GM21390 (cell line): ENCODE results near the gene FBXW5.

Source experiments
- ATAC-seq: cut with Tn5 transposase; IDR thresholded peaks from one replicate; pipeline ENCODE4 v1.9.1; 2021; ENCODE audit not compliant: unreplicated experiment

The FBXW5 gene

DNA sequence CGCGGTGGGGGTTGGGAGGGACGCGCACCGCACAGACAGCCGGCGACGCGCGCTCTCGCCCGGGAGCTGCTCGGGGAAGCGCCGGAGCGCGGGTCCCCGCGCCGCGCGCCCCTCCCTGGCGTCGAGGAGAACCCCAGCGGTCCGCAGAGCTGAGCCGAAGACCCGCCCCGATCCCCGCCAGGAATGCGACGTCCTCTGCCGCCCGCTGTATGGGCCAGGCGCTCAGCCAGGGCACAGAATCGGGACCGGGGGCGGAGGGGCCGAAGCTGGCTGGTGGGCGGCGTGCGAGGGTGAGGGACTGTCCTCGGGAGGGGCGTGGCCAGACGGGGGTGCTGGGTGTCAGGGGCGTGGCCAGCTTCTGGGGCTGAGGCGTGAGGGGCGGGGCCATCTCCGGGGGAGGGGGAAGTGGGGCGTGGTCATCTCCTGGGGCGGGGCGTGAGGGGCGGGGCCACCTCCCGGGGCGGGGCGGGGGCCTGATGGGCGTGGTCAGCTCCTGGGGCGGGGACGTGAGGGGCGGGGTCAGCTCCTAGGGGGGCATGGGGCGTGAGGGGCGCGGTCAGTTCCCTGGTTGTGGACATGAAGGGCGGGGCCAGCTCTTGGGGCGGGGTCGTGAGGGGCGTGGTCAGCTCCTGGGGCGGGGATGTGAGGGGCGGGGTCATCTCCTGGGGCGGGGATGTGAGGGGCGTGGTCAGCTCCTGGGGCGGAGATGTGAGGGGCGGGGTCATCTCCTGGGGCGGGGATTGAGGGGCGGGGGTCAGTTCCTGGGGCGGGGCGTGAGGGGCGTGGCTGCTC, 33.7 kb upstream of the FBXW5 start:
- ATAC-seq, result no peak

DNA sequence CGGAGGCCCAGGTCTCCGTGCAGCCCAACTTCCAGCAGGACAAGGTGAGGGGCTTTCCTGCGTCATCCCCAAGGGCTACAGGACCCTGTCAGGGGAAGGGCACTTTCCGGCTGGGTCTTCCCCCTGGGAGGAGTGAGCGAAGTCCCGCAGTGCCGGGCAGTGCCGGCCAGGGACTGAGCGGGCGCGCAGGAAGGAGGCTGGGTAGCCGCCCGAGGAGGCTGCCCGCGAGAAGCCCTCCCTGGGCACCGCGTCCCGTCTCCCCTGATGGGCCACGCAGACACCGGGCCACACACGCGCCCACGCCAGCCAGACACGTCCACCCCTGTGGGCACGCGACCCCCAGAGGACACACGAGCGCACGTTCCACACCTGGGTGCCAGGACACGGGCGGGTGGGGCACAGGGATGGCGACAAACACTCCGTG, 33.1 kb upstream of the FBXW5 start:
- ATAC-seq, result no peak

DNA sequence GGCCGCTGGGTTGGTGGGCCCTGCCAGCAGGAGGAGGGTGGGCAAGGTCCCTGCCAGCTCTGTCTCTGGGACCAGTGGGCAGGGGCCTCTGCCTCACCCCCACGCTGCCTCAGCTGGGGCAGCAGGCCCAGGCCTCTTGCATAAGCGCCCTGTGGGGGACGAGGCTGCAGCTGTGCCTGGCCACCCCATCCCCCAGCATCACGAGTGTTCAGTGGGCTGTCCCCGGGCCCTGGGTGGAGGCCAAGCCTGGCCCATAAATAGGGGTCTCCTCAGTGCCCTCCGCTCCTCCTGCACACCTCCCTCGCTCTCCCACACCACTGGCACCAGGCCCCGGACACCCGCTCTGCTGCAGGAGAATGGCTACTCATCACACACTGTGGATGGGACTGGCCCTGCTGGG, 32.7 kb upstream of the FBXW5 start, which contains the start of gene PTGDS:
TSS of gene PTGDS (plus strand) at position 282 of the 400 bp plus-strand sequence. CDS start at position 357, 75 bp downstream.
- no peak for ATAC-seq

DNA sequence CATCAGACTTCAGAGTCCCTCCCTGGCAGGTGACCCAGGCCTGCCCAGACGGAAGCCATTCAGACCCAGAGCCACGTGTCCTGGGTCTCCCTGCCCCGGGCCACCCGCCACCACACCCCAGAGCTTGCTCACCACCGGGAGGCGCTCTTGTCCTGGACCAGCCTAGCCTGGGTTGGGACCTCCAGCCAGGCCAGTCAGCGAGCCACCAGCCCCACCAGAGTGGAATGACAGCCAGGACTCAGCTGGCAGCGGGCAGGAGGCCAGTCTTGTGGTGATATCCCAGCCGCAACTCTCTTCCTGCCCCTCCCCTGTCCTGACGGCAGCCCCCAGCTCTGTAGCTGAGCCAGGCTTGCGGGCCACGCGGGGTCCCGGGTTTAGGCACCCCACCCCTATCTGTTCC, 31.1 kb upstream of the FBXW5 start:
- ATAC-seq, result no peak

DNA sequence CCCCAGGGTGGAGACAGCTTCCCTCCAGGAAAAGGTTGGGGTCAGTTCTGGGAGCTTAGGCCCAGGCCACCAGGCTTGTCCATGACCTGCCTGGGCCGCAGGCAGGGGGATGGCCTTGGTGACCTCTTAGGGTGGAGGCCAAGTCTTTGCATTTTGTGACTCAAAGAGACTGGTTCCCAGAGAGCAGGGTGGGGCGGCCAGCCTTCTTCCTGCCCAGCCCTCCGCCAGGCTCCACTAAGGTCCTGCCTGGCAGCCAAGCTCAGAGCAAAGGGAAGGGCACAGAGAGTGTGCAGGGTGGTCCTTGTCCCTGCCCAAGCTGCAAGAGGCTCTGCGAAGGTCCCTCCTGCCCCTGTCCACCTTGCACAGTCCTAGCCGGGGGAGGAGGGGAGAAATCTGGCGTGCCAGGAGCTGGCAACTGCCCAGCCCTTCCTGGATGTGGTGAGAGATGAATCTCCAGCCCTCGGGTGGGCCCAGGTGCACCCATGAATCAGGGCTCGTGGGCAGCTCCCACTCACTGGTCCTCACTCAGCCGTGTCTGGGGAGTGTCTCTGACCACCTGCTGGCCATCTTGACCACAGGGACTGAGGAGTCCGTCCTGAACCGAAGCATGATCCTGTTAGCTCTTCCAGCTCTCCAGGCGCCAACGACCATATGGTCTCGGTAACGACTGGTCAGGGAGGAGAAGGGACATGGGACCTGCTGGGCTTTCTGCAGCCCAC, 30.4 kb upstream of the FBXW5 start:
- no peak for ATAC-seq

DNA sequence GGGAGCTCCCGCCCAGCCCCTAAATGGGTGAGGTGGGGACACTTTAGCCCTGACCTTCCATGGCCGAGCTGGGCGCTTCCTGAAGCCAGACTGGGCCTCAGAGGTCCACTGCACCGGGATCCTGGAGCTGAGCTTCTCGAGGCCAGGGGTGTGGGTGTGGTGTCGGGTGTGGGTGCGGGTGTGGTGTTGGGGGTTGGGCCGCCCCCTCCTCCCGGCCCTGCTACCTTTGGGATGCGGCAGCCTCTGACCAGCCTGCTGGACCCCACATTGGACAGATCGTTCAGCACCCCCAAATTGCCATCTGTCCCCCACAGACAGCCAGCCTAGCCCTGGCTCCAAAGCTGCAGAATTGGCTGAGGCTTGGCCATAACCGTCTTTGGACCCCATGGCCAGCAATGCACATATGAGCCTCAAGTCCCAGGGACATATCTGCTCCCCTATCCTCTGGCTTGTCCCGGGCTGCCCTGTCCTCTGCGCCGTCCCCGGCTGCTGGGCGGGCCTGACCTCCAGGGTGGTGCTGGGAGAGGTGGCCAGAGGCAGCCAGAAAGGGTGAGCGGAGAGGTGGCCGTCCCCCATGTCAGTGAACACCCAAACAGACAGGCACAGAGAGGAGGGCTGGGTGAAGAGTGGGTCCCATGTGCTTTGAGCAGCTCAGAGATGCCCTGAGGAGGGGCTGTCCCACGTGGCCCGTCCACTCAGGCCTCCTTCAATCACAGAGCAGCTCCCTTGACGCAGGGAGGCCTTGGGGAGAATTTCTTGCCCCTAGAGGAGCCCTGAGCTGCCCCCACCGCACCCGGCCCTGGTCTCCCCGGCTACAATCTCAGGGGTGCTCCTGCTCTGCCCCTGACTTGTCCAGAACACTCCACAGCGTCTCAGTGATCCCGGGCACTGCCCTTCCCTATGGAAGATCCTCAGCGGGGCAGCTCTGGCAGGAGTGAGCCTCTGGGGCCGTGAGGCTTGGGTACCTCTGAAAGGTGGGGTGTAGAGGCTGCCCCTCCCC, 29.4 kb upstream of the FBXW5 start:
- ATAC-seq, result no peak

DNA sequence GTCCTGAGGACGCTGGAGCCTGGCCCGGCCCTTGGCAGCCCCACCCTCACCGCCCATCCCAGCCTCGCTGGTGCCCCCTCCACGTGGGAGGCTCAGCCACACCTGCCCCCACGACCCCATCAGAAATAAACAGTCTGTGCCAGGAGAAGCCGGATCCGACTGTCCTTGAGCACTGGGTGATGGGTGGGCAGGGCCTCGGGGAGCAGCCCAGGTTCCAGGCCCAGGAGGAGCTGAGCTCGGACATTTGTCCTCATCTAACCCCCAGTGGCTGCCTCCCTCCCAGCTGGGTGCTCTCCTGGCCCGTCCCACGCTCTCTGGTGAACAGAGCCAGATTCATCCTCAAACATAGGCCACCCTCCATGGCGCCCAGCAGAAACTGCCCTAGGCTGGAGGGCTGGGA, 28.2 kb upstream of the FBXW5 start:
- no peak for ATAC-seq

DNA sequence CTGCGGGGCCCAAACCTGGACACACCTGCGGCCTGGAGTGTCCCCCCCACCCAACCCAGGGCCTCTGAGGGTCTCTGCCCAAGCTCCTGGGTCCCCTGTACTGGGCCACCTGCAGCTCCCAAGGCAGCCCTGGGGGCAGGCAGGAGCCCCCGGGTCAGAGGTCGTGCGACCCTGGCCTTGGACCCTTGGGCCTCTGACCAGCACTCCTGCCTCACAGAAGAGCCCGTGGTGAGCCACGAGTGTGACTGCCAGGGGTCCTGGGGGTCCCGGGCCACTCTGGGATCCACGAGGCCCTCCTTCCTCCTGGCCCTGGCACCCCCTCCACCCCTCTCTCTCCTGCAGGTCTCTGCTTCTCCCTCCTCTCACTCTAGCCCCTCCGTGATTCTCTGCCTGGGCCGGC, 27.8 kb upstream of the FBXW5 start:
- no peak for ATAC-seq

DNA sequence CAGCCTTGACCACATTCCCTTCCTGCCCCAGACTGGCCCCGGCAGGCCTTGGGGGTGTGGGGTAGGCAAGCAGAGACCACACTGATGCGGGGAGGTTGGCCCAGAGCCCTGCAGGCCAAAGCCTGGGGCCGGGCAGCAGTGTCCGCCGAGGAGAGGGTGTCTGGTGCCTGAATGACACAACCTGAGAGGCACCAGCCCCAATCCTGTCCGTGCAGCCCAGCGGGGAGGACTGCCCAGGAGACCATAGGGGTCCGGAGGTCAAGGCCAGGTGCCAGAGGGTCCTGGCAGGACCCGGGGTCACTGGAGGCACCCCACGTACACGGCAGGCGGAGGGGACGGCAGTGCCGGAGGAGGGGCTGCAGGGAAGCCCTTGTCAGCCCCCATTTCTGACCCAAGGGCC, 27.2 kb upstream of the FBXW5 start:
- no peak for ATAC-seq

DNA sequence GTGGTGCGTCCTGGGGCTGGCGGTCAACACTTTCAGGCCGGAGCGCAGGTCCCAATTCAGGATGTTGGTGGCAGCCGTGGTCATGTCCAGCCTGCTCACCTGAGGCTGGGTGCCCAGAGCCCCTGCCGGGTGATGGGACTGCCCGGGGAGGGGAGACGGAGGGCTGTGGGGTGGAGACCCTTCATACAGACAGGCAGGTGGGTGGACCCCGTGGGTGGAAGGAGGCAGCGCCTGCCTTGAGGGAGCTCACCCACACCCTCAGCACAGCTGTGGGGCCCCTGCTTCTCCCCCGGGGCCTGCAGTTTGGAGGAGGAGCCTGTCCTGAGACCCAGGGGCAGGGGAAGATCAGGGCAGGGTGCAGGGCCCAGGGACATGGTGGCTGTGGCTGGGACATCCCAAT, 25.8 kb upstream of the FBXW5 start:
- no peak for ATAC-seq

DNA sequence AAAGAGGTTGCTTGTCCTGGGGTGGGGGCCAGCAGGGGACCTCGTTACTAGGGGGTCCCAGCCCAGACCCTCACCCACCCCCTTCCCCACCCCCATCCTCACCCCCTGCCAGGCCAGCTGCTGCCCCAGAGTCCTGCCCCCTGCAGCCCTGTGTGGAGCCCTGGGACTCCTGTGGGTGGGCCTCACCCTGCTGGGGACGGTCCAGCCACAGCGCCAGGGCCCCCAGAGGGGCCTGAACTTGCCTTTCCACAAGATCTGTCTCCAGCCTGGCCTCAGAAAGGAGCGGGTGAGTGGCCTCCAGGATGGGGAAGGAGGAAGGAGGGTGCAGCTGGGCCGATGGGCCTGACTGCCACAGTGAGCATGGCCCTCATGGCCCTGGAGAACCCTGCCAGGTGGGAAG, 25.2 kb upstream of the FBXW5 start:
- ATAC-seq, result no peak

DNA sequence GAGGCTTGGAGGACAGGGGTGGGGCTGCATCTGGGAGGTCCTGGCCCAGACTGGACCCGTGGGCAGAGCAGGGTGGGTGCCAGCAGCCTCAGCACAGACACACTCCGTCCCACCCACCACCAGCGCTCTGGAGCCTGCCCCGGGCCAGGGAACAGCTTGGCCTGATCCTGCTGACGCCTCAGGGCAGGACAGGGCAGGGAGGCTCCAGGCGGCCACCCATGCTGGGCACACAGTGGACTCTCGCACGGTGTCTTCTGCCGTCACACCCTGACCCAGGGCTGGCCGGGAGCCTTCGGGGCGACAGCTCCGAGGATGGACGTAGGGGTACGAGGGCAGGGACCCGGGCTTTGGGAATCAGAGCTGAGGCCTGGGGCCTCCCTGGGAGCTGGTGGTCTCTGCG, 24.6 kb upstream of the FBXW5 start:
- no peak for ATAC-seq

DNA sequence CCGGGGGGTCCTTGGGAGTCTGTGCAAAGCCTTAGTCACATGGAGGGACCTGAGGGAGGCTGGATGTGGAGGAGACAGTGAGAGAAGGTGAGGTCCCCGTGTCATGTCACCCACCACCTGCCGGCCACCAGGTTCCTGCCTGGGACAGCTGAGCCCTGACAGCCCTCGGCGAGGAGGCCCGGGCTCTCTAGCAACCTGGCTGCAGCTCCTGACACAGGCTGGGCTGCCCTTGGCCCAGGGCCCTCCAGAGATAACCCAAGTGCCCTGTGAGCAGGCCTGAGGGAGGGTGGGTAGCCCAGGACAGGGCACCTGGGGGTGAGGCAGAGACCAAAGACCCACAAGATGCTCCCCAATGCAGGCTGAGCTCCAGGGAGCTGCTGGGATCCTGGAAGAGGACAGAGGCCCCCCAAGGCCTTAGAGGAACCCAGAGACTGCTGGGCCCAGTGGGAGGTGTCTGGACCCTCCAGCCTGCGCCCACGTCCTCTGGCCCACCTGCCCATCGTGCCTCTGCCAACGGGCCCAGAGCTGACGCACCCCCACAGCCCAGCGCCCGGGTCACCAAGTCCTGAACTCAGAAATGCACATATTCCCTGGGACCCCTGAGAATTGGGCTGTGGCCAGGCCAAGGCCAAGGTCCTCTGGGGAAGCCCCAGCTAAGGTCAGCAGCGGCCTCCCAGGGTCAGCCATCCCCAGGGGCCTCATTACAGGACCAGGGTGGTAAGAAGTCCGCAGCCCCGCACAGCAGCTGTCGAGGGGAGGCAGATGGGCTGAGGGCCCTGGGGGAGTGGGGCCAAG, 24.0 kb upstream of the FBXW5 start:
- no peak for ATAC-seq

DNA sequence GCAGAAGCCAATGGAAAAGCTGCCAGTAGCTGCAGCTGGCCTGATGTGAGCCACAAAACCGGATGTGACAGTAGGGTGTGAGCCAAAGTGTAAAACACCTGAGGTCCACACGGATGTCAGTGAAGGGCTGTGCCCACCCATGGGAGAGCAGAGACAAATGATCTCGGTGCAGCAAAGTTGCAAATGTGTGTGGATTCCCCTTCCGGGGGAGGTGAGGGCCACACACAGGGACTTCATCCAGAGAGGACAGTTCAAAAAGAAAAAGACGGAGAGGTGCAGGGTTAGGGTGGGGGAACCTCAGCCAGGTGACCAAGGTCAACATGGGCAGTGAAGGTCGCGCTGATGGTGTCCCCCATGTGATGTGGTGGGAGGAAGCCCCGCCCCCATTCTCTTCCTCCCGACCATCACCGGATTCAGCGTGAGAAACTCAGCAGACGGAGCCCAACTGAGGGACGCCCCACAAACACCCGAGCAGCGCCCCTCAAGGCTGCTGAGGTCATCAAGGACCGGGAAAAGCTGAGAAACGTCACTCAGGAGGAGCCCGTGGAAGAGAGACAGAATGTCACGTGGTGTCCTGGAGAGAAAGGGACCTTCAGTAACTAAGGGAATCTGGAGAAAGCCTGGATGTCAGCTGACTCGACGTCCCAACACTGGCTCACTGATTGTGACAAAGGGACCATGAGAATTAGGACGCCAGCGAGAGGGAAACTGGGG, 21.4 kb upstream of the FBXW5 start:
- ATAC-seq, result no peak

DNA sequence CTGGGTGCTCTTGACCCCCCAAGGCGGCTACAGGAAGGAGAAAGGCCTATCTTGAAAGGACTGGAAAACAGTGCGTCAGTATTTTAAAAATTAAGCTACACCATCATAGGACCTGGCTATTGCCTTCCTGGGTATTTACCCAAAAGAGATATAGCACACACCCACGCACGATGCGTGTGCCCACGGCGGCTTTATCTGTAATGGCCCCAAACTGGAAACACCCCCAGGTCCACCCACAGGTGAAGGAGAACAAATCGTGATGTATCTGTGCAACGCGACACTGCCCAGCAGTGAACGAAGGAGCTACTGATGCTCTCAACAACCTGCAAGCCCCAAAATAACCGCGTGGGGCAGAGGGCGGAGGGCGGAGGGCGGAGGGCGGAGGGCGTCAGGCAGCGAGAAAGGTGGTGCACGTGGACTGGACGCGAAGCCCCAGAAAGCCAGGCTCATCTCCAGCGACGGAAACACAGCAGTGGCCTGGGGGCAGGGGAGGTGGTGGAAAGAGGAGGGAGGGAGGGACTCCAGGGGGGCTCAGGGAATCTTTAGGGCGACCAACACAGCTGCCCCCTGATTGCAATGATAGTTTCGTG, 20.4 kb upstream of the FBXW5 start:
- ATAC-seq, result no peak

DNA sequence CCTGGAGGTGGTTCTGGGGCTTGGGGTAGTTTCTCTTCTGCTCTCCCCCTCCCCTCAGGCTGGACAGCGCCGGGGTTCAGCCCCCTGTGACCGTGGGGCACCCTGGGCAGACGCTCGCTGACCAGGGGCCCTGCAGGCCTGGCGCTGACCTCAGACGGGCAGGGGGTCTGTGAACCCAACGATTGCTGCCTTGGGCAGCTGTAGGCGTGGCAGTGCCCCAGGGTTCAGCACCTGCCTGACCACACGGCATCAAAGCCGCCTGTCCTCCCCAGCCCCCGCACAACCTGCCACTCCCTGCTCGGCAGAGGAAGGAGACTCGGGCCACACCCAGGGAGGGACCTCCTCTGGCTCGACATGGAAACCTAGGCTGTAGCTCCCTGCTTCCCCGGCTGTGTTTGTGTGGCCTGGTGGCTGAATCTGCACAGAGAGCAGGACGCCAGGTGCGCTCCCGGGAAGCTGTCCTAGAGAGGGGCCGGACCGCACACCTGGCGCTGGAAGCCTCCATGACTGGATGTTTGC, 19.7 kb upstream of the FBXW5 start:
- no peak for ATAC-seq

DNA sequence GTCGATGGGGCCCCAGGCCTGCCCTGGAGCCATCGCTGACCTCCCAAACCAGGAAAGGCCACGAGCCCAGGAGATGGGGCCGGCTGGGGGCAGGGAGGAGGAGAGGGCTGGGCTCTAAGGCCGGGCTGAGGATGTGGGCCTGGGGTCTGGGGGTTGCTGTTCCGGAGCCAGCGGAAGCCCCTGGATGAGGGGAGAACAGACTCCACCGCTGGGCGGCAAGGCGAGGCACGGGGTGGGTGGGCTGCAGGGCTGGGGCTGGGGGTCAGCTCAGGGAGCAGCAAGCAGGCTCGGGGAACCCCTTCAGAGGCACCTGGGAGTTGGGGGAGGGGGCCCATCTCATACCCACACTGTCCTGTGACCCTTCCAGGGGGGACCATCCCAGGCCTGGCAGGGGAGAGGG, 19.2 kb upstream of the FBXW5 start:
- no peak for ATAC-seq

DNA sequence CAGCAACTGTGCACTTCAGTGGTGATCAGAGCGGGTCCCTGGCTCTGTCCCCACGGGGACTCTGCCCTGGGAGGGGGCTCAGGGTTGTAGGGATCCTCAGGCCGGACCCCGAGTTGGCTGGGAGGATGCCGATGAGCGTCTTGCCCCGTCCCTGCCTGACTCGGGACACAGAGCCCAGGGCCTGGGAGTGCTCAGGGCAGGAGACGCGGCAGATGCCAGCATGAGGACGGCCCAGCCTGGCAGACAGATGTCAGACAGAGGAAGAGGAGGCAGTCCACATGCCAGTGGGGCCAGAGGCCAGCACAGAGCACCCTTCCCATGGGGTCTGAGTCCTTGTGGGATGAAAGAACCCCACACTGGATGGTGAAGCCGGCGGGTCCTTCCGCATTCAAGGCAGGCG, 18.8 kb upstream of the FBXW5 start:
- ATAC-seq, result no peak

DNA sequence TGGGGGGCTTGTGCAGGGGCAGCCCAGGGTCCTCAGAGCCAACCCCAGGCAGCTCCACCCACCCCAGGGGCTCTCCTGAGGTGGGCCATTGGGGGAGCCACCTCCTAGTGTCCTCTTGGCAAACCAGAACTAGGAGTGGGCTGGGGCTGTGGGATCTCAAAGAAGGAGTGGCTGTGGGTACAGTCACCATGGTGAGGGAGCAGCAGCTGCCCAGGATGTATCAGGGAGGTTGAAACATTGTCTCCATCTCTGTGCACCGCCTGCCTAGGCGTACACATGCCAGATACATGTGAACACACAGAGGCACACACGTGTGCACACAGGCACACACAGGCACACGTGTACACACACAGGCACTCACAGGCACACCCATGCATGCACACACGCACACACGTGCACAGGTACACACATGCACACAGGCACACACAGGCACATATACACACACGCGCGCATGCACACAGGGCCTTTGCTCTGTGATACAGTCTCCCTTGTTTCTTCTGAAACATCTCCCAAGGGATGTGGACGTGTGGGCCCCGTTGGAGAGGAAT, 18.2 kb upstream of the FBXW5 start:
- no peak for ATAC-seq
